GM23248 (cell line): ENCODE measurements around the gene CXCL17.

Source experiments
- EZH2 ChIP-seq: fragments of 200-600 bp; sonication (generic); IDR thresholded peaks from 2 replicates; pipeline ENCODE4 v1.6.1; 2018; ENCODE audit warnings: antibody characterized with exemption, mild to moderate bottlenecking; ENCODE audit not compliant: insufficient read depth, poor library complexity, severe bottlenecking
- EZH2phosphoT487 ChIP-seq: fragments of 200-600 bp; sonication (generic); IDR thresholded peaks from 2 replicates; pipeline ENCODE4 v1.6.1; 2018; ENCODE audit warnings: antibody characterized with exemption, moderate library complexity, mild to moderate bottlenecking, low read depth; ENCODE audit not compliant: insufficient read depth

- TF ChIP-seq EZH2 (no peak), EZH2phosphoT487 (no peak)
These were observed 62.6 kb downstream of the CXCL17 start for GRCh38 chr19:42380155-42380554.
